CD1c-positive myeloid dendritic cell (primary cell): Measurements from ENCODE around the gene HMX1.

Experiments
- DNase-seq: peaks from one replicate; pipeline ENCODE4 v3.0.0-alpha.2; 2016; ENCODE audit errors: extremely low spot score

The HMX1 gene

GRCh38 chr4:8856835-8857621 lies 14.6 kb downstream of the HMX1 start:
- no peak for DNase-seq

- DNase-seq, result no peak
Measured at GRCh38 chr4:8855818-8856245, 15.8 kb downstream of the HMX1 start.

GRCh38 chr4:8854931-8855330 lies 16.7 kb downstream of the HMX1 start:
- DNase-seq, result no peak

DNA sequence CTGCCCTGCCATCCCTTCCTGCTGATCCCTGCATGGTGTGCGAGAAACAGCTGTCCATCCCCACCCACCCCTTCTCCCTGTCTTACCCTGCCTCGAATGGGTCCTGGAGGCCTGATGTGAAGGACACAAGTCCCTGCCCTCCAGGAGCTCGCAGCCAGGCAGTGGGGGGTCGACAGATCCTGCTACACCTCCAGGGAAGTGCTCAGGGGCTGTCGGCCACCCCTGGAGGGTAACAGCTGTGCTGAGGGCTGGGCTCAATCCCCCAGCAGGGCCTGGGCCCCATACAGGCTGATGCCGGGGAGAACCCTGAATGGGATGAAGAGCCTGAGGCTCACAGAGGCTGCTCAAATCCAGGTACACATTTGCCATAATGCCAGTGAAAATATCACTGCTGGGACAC lies 17.6 kb downstream of the HMX1 start:
- no peak for DNase-seq

DNA sequence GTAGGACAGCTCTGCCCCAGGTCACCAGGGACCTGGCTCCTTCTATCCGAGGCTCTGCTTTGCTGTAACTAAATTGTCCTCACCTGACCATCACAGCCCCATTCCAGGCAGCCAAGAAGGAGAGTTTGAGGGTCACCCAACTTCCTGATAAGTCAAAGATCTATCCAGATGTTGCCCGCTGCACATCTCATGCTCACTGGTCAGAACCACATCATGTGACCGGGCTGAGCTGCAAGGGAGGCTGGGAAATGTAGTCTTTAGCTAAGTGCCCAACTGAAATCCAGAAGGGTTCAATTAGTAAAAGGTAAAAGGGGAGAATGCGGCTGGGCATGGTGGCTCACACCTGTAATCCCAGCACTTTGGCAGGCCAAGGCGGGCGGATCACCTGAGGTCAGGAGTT lies 18.4 kb downstream of the HMX1 start:
- DNase-seq, result no peak

DNA sequence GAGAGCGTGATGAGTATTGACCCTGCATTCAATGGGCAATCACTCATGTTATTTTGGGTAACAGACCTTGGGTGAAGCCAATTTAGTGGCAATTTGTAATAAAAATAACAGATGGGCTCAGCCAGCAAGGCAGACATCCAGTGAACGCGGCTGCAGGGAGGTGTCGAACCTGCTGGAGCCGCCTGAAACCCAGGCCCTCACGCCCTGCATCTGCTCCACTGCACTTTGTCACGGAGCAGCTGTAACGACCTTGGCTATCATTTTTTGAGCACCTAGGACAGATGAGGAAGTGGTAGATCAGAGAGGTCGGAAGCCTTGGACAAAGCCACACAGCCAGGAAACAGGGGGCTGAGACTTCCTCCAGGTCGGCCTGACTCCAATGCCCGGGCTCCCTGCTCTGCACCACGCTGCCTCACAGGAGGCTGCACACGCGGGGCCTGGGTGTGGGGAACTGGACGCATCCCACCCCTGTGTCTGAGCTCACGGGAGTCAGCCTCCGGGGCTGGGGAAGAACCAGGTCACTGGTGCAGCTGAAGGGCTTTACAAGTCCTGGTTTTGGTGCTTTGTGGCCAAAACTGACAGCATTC lies 19.4 kb downstream of the HMX1 start:
- no peak for DNase-seq

DNA sequence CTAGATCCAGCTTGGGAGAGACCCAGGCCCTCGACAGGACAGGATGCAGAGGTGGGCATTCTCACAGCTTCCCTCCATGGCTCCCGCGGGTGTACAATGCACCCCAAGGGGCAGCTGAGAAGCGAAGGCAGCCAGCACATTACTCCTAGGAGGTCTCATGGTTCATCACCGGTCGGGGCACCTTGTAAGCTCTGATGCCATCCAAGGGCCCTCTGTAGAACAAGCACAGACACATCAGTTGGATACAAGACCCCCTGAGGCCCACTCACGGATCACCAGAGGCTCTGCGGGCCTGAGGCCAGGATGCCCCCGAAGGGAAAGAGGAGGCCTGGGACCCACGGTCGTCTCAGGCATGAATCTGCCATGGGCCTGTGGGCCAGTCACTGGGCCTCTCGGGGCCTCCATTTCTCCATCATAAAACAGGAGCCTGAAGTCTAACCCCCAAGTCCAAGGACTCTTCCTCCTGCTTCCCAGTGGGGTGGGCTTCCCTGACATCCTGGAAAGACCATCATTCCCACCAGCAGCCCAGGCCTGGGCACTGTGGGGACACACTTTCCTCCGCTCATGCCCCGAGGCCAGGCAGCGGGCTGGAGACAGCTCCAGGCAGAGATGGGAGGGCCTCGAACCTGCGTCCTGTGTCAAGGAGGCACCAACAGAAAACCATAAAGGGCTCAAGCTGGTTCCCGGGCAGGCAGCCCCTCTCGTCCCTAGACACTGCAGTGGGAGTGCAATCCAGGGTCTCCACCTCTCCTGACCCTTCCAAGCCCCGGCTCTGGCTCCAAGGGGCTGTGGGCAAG lies 20.1 kb downstream of the HMX1 start:
- DNase-seq, result no peak

- DNase-seq, result no peak
Measured at GRCh38 chr4:8850830-8851188, 20.8 kb downstream of the HMX1 start.

DNA sequence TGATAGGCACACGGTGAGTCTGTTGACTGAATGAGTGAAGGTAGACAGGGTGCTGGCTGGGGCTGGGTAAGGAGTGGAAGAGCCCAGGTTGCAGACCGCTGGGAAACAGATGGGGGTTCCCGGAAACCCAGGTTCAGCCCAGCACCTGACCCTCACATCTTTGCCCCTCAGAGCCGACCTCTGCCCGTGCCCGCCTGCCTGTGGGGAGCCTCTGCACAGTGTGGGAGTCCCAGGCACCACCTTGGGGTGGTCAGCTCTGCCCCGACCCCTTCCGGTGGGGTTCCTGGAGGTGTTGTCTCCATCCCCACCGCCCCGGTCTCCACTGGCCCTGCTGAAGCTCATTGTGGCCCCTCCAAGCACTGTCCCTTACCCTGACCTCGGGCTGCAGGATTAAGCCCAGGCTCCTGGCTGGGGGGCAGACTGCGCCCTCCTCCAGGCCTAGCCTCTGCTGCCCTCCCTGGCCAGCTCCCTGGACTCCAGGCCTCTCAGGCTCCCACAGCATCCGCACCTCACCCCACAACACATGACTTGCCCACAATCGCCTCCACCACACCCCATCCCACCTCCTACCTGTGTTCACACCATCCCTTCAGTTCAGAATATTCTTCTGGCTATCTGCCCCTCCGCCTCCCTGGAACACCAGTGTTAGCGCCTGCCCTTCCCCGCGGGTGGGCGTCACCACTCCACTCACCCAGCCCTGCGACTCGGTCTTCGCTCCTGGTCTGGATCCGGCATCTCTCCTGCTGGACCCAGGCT lies 21.4 kb downstream of the HMX1 start:
- DNase-seq, result no peak

GRCh38 chr4:8849266-8850073 lies 22.2 kb downstream of the HMX1 start:
- DNase-seq, result no peak

DNA sequence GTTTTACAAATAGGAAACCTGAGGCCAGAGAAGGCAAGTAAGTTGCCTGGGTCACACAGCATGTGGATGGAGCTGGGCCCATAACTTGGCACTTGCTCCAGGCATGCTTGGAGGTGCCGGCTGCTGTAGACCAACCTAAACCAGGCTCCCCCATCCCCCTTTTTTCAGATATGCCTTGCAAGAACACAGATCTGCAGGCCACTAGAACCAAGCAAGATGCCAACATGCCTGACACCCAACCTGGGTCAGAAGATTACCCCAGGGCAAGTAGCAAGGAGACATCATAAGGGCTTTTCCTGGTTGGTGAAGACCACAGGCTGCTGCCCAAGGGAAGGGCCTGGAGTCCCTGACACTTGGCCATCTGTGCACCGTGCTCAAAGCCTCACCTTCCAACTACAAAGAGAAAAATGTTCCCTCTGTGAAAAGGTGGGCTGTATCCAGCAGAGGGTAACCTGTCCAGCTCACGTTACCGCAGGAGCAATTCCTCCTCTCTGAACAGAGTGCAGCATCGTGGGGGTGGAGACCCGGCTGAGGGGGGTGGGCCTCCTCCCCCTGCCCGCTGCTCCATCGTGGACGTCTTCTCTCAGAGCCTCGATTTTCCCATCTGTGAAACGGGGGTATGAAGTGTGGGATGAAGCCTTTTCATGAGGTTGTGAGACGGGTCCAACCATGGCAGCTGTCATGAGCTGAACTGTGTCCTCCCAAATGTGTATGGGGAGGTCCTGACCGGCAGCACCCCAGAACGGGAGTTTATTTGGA lies 23.0 kb downstream of the HMX1 start:
- no peak for DNase-seq

DNA sequence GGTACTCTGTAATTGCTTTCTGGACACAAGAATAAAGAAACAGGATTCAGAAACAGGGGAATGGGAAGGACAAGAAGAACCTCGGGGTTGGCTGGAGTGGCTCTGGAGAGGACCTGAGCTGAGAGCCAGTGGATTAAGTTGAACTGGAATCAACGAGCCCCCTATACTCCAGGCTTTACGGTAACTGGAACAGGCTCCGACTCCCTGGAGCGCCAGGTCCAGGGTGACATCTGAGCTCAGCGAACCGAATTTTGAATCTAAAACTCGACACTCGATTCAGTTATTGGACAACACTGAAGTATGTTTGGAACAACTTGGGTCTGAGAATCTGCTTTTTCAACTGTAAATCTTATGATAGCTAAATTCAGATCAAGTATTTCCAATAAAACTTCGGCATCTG lies 23.9 kb downstream of the HMX1 start:
- DNase-seq, result no peak

GRCh38 chr4:8847331-8847730 lies 24.3 kb downstream of the HMX1 start:
- no peak for DNase-seq

DNA sequence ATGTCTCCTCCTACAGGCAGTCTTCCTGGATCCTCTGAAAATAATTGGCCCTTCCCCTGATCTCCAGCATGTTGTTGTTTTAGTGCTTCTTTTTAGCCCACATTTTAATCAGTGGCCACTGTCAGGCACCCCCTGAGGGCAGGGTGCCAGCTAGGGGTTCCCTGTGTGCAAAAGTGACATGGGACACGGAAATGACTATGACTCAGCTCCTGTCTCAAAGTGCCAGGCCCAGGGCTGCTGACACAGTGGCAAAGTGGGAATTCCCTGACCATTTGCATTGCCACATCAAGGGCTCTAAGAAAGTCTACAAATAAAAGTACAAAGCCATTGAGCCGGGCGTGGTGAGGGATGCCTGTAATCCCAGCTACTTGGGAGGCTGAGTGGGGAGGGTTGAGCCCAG lies 24.8 kb downstream of the HMX1 start:
- DNase-seq, result no peak

- DNase-seq, result no peak
Measured at GRCh38 chr4:8846046-8846720, 25.5 kb downstream of the HMX1 start.

GRCh38 chr4:8844976-8845690 lies 26.5 kb downstream of the HMX1 start:
- DNase-seq, result no peak

- no peak for DNase-seq
Measured at GRCh38 chr4:8843597-8843996, 28.0 kb downstream of the HMX1 start.

- DNase-seq, result no peak
Measured at GRCh38 chr4:8842614-8843013, 29.0 kb downstream of the HMX1 start.

- DNase-seq, result no peak
Measured at GRCh38 chr4:8841678-8842268, 29.9 kb downstream of the HMX1 start.
